GM19467 (cell line): Measurements from ENCODE around the gene LTBP2.

ENCODE experiments used
- ATAC-seq: cut with Tn5 transposase; IDR thresholded peaks from one replicate; pipeline ENCODE4 v1.9.1; 2021; ENCODE audit warnings: mild to moderate bottlenecking, moderate library complexity; ENCODE audit not compliant: unreplicated experiment

The LTBP2 gene

DNA sequence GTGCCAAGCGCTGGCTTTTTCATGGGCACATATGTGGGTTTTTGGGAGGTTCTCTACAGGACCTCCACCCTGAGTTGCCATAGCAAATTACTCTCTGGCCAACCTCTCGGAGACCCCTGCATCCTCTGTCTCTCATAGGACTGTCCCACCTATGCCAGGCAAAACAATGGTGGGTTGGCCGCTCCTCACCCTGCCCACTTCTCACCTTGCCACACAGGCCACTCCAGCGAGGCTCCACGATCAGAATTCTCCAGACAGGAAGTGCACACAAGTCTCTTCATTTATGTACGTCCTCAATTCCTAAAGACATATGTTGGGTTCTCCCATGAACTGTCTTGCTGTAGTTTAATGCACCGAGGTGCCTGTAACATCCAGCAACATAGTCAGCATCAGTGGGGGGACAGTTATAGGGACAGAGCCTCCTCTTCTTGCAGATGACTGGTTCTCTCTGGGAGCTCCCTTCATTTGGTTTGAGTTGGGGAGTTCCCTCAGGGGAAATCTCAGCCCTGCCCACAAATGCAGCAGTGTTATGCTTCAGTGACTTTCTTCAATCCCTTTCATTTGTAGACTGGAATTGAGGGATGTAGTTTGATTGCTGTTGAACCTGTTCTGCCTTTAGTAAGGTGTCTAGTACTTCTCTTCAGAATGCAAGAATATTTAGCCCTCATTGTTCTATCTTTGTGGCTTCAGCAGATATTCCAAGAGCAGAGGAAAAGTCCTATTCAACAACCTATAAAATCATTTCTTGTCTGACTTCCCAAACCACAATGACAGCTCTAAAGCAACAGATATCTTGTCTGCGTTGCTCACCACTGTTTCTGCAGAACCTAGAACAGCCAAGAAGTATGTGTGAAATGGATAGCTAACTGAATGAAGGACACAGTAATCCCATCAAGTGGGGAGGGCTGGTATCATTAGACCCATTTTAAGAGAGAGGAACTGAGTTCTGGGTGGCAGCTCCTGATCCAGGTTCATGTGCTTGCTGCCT, 2.8 kb upstream of the LTBP2 start:
- no peak for ATAC-seq

DNA sequence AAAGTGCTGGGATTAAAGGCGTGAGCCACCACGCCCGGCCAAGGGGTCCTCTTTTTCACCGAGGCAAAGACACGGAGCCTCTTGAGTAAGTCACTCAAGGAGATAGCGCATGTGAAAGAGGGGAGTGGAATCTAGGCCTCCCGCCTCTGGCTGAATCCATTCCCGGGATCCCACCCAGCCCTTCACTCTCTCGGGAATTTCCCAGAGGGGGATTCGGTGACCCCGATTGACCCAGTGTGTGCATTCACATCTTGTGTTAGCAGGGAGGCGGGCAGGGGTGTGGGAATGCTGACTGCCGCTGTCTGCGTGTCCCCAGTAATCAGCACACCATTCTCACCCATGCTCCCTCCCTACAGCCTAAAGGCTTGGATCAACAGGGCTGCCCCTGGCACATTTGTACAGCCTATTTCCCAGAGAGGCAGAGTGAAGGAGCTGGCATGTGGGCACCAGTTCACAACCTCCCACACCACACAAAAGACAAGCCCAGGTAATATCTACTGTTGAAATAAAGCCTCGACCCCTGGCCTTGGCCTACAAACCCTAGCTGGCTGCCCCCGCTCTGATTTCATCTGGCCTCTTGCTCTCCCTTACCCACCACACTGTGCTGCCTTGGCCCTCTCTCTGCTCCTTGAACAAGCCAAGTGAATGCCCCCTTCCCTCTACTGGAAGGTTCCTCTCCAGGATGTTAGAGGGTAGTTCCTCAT, 1.3 kb upstream of the LTBP2 start:
- no peak for ATAC-seq

DNA sequence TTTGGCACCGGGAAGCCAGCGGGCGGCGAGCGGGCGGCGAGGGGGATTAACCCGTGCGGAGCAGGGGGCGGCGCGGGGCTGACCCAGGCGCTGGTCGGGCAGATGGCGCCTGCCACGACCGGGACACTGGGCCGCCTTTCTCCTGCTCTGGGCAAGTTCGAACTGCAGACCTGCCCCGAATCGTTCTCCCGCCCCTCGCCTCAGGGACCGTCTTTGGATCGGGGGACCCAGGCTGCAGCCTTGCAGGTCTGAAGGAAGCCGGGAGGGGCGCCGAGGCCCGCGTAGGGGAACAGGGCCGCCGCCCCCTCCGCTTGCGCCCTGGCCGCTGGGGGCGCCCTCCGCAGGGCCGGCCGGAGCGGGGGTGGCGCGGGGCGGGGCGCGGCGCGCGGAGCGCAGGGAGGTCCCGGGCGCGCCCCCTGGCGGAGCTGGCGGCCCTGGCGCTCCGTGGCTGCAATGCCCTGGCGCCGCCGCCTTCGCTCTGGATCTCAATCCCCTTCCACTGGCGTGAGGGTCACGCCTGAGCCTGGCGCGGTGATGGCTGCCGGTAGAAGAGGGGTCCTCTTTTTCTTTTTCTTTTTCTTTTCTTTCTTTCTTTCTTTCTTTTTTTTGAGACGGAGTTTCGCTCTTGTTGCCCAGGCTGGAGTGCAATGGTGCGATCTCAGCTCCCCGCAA, 449 bp upstream of the LTBP2 start:
- peak; percentile 51 for ATAC-seq

- no peak for ATAC-seq
These were observed 979 bp downstream of the LTBP2 start for GRCh38 chr14:74610866-74611649.

DNA sequence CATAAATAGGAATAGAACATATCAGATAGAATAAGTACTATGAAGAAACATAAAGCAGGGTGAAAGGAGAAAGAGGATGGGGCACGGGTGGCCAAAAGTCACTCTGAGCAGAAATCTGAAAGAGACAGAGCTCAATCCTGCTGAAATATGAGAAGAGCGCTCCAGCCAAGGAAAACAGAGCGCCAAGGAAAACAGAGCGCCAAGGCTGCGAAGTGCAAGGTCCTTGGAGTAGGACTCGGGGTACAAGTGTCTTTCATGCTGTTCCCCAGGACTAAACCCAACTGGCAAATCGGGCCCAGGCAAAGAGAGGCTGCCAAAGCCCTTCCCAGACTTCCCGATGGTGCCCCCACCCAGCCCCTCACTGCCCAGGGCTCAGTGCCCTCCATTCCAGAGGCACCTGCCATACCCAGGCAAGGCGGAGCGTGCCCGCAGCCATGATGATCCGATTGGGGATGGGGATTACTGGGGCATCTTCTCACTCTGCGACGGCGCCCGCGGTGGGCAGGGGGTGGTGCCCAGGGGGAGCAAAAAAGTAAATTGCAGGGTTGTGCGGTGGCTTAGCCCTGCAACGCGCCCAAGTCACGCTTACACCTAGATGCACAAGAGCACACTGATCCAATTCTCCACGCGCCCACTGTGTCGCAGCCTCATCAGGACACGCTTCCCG, 1.7 kb downstream of the LTBP2 start:
- ATAC-seq: no peak

DNA sequence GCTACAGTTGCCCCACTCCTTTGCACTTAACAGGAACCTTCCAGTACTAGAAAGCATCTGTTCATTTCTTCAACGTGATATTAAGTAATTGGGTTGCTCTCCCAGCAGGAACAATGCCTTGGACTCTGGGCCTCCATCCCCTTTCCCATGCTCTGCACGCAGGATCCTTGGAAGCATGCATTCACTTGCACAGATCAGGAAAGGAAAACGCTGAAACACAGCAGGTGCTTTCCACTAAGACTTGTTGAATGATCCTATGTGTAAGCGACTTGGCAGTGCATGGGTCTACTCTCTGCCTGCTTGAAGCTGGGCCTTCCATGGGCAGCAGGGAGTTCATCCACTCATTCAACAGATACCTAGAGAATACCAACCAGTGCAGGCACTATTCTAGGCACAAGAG, 2.3 kb downstream of the LTBP2 start:
- no peak for ATAC-seq

- no peak for ATAC-seq
These were observed 3.0 kb downstream of the LTBP2 start for GRCh38 chr14:74608959-74609611.

DNA sequence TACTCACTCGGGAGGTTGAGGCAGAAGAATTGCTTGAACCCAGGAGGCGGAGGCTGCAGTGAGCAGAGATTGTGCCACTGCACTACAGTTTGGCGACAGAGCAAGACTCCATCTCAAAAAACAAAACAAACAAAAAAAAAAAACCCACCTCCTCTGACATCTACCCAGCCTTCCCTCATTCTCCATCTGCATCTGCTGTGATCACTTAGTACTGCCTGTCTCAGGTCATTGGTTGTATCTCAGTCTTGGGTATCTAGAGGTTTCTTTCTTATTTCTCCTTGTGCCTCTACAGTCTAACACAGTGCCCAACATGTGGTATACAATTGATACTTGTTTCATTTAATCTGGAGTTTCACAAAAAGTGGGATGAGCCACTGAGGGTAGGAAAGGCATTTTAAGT, 5.3 kb downstream of the LTBP2 start:
- no peak for ATAC-seq

GRCh38 chr14:74605531-74606223, 6.4 kb downstream of the LTBP2 start:
- no peak for ATAC-seq

DNA sequence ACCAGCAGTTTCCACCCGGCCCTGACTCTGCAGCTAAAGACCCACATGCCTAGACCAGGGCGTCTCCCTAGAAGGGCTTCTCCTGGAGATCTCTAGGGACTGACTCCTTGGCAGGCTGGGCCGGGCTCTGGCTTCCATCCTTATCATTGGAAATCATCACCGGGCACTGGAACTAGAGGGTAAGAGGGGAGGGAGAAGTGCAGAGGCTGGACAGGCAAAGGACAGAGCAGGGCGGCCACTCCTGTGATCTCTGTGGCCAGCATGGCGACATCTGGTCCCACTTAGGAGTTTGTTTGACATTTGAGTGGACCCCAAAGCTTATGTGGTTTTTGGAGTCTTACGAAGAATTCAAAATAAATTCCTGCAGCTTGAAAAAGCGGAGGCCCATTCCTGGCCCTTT, 7.1 kb downstream of the LTBP2 start:
- ATAC-seq: no peak

DNA sequence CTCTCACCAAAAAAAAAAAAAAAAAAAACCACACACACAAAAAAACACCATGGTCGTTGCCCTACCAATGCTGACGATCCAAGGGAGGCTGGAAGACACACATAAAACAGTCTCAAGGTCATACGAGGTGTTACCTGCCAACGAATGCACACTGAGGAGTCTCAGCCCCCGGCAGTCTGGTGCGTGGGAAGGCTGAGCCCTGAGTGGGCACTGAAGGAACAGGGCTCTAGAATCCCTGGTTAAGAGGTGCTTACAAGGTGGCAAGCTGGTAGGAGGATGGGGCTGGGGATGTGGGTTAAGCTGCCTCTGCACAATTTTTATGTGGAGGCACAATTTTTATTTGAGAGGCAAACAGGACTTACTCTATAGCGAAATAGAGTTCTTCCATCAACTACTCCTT, 7.9 kb downstream of the LTBP2 start:
- no peak for ATAC-seq

DNA sequence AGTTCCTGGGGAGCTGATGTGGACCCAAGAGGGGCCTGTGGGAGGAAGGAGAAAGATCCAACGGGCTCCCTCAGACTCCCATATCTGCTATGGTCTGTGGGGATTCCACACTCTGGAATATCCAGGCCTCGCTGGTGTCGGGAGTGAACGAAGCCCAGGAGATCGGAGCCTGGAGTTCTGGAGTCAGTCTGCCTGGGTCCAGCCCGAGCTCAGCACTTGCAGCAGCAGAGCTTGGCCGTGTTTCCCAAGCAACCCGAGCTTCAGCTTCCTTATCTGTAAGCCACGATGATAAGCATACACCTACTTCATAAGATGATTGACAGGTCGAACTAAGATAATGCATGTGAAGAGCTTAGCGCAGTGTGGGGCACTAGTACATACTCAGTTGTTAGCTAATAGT, 10.1 kb downstream of the LTBP2 start:
- no peak for ATAC-seq

DNA sequence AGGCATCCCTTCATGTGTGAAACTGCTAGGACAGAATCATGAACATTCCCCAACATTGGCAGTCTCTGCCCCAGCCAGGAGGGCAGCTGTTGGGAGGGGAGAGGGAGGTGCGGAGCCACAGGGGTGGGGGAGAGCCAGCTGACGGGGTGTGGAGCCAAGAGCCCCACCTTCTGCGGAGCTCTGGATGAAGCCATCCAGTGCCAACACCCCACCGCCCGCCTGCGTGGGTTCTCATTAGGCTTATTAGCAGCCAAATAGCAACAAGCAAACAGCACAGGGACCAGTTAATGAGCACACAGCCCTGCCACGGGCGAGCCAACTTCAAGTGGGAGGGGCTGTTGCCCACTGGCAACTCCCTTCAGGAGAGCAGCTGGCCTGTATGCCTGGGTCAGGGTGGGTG, 12.1 kb downstream of the LTBP2 start:
- ATAC-seq: no peak

- ATAC-seq: no peak
These were observed 12.7 kb downstream of the LTBP2 start for GRCh38 chr14:74599321-74599761.

DNA sequence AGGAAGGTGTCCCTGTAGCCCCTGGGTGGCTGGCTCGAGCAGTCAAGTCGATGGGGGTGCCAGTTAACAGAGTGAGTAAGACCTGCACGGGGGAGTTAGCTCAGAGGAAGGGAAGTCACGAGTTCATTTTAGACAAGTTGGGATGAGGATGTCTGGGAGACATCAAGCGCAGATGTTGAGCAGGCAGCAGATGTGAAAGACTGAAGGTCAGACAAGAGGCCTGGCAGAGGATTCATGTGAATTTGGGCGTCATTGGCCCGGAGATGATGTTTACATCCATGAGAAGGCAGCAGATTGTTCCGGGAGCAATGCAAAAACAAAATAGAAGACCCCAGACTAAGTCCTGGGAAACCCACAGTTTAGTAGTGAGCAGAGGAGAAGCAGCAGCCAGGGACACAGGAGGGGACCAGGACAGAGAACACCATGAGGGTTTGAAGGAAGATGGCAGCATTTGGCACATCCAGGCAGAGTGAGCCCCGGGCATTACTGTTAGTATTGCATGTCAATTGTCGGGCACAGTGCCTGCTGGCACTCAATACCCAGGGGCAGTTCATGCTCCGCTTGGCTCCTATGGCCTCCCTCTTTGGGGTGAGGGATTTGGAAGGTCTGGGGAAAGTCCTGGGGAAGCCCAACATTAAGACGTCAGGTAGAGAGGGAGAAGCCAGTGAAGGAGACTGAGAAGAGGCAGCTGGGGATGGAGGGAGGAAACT, 15.1 kb downstream of the LTBP2 start:
- ATAC-seq: no peak

DNA sequence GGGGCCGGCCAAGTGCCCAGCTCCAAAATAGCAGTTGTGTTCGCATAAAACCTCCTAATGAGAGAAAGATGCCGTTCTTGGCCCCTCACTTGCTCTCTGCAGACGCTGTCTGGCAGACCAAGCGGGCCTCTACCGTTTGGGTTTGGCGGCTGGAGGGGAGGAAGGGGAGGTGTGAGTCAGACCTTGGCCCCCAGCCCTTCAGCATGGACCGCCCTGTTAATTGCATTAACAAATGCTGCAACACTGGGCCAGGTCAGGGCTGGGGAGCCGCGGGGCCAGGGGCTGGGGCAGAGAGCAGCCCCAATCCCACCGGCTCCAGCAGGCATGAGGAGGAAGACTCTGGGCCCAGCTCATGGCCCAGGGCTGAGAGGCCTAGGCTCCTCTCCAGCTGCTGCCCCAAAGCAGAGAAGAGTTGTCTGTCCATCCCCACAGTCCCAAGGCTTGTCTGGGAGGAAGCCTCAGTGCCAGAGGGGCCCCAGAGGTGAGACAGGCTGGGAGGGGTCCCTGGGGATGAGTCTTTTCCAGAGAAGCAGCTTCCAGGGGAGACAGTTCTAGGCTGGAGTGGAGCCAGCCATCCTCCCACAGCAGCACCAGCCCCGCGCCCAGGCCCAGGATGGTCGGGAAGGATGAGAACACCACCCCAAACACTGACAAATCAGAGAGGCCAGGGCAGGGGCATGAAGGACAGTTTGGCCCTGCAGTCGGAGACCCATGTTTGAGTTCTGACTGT, 16.9 kb downstream of the LTBP2 start:
- ATAC-seq: no peak

GRCh38 chr14:74594606-74595005, 17.4 kb downstream of the LTBP2 start:
- no peak for ATAC-seq

DNA sequence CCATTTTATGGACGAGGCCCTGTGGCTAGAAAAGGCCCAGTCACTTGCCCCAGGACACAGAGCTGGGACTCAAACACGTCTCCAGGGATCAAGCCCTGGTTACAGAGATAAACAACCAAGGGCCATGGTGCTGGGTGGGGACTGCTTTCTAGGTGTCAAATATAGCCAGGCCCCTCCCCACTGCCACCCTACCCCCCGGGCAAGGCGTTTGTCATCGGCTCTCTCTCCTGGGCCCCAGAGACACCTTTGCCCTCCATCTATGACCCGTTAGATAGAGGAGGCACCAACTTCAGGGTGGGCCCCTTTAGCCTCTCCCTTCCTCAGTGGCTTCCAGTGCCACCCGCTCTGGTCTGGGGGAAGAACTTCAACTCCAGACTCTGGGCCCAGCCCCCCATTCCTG, 18.0 kb downstream of the LTBP2 start:
- no peak for ATAC-seq
